Measurements from ENCODE around the gene EEF1A1. TPM values are rescaled to one million over a fixed set of nuclear protein-coding genes. Genes with fewer than 3 reads are reported as not detected.
"Not testable (repeated sequence)": the region's sequence is repeated elsewhere in the genome, so short reads cannot be mapped to it uniquely, and the experiment has no call there.

The EEF1A1 gene
- total and polyA plus RNA-seq, 2 of the 8 experiments (the other 6 are each of a cell fraction or from before 2014, with no cell fraction given), result 13,823 to 13,927 TPM

- TF ChIP-seq PHF8 (conservative IDR thresholded peaks at IDR 0.05; ENCODE audit: low read depth, low read length) (no peak), SUZ12 (IDR thresholded peaks at IDR 0.05; ENCODE audit: low read length) (no peak)
- TF ChIP-seq, protein P1, sequence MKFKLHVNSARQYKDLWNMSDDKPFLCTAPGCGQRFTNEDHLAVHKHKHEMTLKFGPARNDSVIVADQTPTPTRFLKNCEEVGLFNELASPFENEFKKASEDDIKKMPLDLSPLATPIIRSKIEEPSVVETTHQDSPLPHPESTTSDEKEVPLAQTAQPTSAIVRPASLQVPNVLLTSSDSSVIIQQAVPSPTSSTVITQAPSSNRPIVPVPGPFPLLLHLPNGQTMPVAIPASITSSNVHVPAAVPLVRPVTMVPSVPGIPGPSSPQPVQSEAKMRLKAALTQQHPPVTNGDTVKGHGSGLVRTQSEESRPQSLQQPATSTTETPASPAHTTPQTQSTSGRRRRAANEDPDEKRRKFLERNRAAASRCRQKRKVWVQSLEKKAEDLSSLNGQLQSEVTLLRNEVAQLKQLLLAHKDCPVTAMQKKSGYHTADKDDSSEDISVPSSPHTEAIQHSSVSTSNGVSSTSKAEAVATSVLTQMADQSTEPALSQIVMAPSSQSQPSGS (IDR thresholded peaks at IDR 0.05; ENCODE audit: low read length), result no peak
Measured at GRCh38 chr6:73542891-73543290, 22.1 kb upstream of the EEF1A1 start (continued).

GRCh38 chr6:73542481-73542880, 21.6 kb upstream of the EEF1A1 start:
- not testable (repeated sequence) for H3K4me3 ChIP-seq (ENCODE audit: extremely low read depth in 1 of 4, insufficient read depth in 2 of 4, low read depth in 3 of 4, low read length in 4 of 4); H3K79me1 ChIP-seq (ENCODE audit: low read depth, low read length); H3K4ac ChIP-seq (replicated peaks; ENCODE audit: insufficient read length, low read depth, low read length); H3K23ac ChIP-seq (ENCODE audit: insufficient read length); H3K27ac ChIP-seq (ENCODE audit: low read depth, low read length); H3K23me2 ChIP-seq (ENCODE audit: low read depth, low read length); H4K91ac ChIP-seq (replicated peaks; ENCODE audit: insufficient read length, low read length); H2AK5ac ChIP-seq (ENCODE audit: low read depth, low read length); H2BK12ac ChIP-seq (ENCODE audit: low read depth, low read length); H3K9me3 ChIP-seq (ENCODE audit: insufficient read depth in 2 of 2, low read depth in 1 of 2, low read length in 1 of 2); H2AFZ ChIP-seq (ENCODE audit: low read length); H2BK20ac ChIP-seq (ENCODE audit: low read length); H4K8ac ChIP-seq (ENCODE audit: extremely low read depth, insufficient read depth, low read length); H4K20me1 ChIP-seq (replicated peaks in 1 of 2; ENCODE audit: control insufficient read depth in 1 of 2, insufficient read depth in 2 of 2, low read length in 2 of 2); H3K9ac ChIP-seq (replicated peaks in 1 of 4; ENCODE audit: extremely low read depth in 1 of 4, low read depth in 3 of 4, low read length in 3 of 4); H3K79me2 ChIP-seq (ENCODE audit: control insufficient read depth in 1 of 2, insufficient read depth in 2 of 2, low read length in 2 of 2); H3K36me3 ChIP-seq (ENCODE audit: control insufficient read depth in 2 of 4, insufficient read depth in 4 of 4, low read length in 3 of 4); H3K4me2 ChIP-seq (ENCODE audit: insufficient read depth in 1 of 2, low read depth in 2 of 2, low read length in 2 of 2); H2BK120ac ChIP-seq (replicated peaks; ENCODE audit: low read depth, low read length); H3K4me1 ChIP-seq (replicated peaks in 1 of 4; ENCODE audit: control insufficient read depth in 3 of 4, insufficient read depth in 4 of 4, low read length in 3 of 4); H3K56ac ChIP-seq (replicated peaks; ENCODE audit: insufficient read length, low read depth, low read length); H3K18ac ChIP-seq (ENCODE audit: extremely low read depth, low read length); H4K5ac ChIP-seq (ENCODE audit: insufficient read length, low read depth, low read length); H2BK5ac ChIP-seq (ENCODE audit: low read depth, low read length); H3K27me3 ChIP-seq (replicated peaks in 1 of 4; ENCODE audit: control insufficient read depth in 3 of 4, extremely low read depth in 1 of 4, insufficient read depth in 3 of 4, low read length in 3 of 4); H2BK15ac ChIP-seq (ENCODE audit: low read length); DNase-seq (ENCODE audit: low read depth in 1 of 2, low spot score in 2 of 2); H3K14ac ChIP-seq (ENCODE audit: insufficient read length); FAIRE-seq
- POLR2A ChIA-PET (ENCODE audit: partially characterized antibody), result interaction anchor here (1.1 to 17.5 kb wide), 4 partner anchors 9 to 24 kb away, joined by 3 to 267 read pairs (median 6); partner anchors contain the start of gene EEF1A1
- CTCF ChIA-PET (ENCODE audit: partially characterized antibody), result interaction anchor here (1.8 to 3.2 kb wide), 4 partner anchors 11 to 110 kb away, joined by 5 to 13 read pairs (median 8); no protein-coding TSS in a partner anchor
- WGBS, 2 experiments (ENCODE audit: extremely low coverage in 1 of 2, insufficient coverage in 1 of 2, insufficient read length in 1 of 2, insufficient replicate concordance in 2 of 2, low coverage in 1 of 2, low lambda C conversion rate in 2 of 2, missing lambda C conversion rate in 1 of 2), result 98% methylated on average over 3 of the region's 3 CpGs; no CpG with 5 or more reads in 1 of the 2 experiments
